Measurements from ENCODE around the gene PINLYP.

PINLYP gene

GRCh38 chr19:43575156-43575950, at the start of gene PINLYP, which contains the start of gene XRCC1:
PINLYP (plus strand) TSS chr19:43575801; CDS start chr19:43577192, 1,391 bp downstream.
XRCC1 (minus strand) TSS chr19:43575527; CDS start chr19:43575458, 69 bp downstream.
- peak; percentile 89 to 96 for DNase-seq (ENCODE audit: extremely low read depth in 1 of 2, low read depth in 1 of 2)

DNA sequence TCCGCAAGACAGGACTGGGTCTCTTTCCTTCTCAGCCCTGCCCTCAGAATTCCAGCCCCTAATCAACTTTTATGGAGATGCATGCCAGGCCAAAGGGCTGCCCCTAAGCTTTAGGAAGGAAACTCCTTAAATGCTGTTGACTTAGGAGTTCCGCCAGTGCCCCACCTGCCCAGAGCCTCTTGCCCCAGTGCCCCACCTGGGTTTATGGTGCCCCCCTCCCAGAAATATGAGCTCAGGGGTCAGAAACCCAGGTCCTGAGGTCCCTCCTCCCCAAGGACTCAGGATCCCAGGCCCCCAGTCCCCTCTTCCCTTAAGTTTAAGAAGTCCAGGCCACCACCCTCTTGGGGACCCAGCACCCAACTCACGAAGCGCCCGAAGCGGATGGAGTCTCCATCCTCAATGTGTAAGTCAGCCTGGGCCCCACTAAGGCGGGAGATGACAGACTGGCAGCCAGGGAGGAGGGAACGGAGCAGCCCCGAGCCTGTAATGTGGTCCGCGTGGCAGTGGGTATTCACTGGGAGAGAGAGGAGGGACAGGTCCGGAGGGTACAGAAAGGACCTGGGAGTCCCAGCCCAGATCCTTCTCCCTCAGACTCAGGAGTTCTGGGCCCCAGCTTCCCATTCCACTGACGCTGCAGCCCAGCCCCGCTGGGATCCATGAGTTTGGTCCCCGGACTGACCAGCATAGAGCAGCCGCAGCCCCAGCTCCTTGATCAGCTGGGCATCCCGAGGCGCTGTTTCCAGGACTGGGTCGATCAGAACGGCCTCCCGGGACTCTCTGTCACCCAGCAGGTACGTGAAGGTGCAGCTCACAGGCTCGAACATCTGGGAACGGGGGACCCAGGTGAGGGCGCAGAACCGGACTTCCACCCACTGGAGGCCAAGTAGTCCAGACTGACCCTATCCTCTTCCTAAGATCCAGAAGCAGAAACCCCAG, 49.5 kb upstream of the PINLYP start:
- DNase-seq (ENCODE audit: extremely low read depth in 1 of 2, low read depth in 1 of 2): no peak

GRCh38 chr19:43526884-43527859, 48.4 kb upstream of the PINLYP start, which contains the start of gene ETHE1:
ETHE1 (minus strand) TSS chr19:43527201; CDS start chr19:43527177, 24 bp downstream.
- peak; percentile 65 to 78 for DNase-seq (ENCODE audit: extremely low read depth in 1 of 2, low read depth in 1 of 2)

- DNase-seq (ENCODE audit: extremely low read depth in 1 of 2, low read depth in 1 of 2): no peak
Measured at GRCh38 chr19:43527860-43528622, 47.6 kb upstream of the PINLYP start.

DNA sequence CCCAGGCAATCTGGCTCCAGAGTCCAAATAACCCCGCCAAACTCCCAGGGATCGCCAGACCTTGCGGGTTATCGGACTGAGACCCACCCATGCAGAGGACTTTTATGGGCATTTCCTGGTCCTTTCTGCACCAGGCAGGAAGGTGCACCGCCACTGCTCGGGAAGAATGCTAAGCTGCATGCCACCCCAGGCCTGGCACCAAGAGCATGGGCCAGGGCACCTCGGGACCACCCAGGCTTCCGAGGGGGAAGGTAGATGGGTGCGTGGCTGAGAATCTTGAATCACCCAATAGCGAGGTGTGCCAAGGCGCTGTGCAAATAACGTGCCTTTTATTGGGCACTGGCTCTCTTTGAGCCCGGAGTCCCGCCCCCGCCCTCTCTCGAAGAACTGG, 43.0 kb upstream of the PINLYP start:
- peak in 1 of 2 donors; percentile 59 for DNase-seq (ENCODE audit: extremely low read depth in 1 of 2, low read depth in 1 of 2)

DNA sequence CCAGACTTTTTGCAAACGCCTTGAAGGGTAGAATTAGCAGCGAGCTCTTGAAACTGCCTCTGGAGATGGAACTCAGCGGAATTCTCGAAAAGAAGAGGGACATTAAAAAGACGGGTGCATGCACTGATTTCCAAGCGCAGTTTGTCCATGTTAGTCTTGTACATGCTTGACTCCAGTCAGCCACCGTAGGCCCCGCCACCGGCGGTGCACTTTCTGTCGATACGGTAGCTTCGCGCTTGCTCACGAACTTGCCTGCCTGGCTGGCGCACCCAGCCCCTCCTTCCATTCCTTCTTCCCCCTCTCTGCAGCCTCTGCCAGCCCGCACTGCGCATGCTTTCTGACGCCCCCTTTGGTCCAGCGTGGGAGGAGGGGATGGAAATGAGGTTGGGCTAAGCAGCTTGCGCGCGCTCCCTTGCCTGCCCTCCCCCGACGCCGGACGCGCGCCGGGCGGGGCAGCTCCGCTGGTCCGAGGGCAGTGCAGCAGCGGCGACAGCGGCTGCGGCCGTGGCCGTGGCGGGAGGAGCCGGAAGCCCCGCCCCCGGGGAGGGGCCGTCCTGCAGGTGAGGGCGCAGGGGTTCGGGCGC, 42.5 kb upstream of the PINLYP start, which contains the start of gene ZNF575:
ZNF575 (plus strand) TSS at position 227 of the 584 bp plus-strand sequence. CDS start 1,235 bp downstream, outside the sequence.
- DNase-seq (ENCODE audit: extremely low read depth in 1 of 2, low read depth in 1 of 2): peak; percentile 81 to 91

DNA sequence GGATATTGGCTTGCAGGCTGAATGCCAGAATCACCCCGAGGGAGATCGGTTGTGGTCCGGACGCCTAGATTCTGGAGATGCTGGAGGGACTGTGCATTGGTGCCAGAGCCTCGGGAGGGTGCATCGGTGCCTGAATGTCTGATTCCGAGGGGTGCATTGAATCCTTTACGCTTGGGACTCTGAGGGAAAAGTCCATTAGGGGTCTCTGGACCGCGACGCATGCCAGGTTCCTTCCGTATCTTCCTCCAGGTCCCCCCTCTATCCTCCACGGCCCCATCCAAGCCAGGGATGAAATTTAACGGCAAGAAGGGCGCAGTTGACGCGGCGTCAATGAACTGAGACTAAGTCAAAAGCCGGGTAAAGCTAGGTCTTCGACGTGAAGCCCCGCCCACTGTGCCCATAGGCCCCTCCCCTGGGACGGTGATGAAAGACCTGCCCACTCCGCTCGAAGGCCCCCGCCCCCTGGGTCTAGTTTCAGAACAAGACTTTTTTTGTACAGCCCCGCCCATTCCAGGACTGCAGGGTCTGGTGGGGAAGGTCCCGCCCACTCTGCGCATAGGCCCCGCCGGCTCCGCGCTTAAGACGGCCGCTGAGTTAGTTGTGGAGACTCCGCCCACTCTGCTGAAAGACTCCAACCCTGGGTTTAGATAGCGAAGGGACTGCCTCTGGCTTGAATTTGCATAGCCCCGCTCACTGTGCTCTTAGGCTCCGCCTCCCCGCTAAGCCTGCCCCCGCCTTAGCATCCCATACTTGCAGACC, 41.9 kb upstream of the PINLYP start:
- DNase-seq (ENCODE audit: extremely low read depth in 1 of 2, low read depth in 1 of 2): peak; percentile 85 to 99

DNA sequence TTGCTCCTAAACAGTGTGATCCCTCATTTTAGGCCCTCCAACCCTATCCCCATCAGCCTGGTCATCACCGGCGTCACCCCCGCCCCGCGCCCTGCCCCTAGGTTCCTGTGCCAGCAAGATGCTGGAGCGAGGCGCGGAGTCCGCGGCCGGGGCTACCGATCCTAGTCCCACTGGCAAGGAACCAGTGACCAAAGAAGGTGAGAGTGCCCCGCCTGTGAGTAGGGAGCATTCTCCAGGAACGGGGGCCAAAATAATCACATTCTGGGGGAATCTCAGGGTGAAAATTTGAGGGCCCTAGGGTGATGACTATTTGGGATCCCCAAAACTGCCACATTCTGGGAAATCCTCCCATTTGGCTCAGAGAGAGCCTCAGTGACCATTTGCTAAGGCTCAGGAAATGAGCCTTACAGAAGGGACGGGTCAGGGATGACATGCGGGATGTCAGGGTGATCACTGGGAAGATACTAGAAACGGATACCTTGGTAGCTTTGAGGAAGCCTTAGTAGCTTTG, 41.2 kb upstream of the PINLYP start:
- no peak for DNase-seq (ENCODE audit: extremely low read depth in 1 of 2, low read depth in 1 of 2)

DNA sequence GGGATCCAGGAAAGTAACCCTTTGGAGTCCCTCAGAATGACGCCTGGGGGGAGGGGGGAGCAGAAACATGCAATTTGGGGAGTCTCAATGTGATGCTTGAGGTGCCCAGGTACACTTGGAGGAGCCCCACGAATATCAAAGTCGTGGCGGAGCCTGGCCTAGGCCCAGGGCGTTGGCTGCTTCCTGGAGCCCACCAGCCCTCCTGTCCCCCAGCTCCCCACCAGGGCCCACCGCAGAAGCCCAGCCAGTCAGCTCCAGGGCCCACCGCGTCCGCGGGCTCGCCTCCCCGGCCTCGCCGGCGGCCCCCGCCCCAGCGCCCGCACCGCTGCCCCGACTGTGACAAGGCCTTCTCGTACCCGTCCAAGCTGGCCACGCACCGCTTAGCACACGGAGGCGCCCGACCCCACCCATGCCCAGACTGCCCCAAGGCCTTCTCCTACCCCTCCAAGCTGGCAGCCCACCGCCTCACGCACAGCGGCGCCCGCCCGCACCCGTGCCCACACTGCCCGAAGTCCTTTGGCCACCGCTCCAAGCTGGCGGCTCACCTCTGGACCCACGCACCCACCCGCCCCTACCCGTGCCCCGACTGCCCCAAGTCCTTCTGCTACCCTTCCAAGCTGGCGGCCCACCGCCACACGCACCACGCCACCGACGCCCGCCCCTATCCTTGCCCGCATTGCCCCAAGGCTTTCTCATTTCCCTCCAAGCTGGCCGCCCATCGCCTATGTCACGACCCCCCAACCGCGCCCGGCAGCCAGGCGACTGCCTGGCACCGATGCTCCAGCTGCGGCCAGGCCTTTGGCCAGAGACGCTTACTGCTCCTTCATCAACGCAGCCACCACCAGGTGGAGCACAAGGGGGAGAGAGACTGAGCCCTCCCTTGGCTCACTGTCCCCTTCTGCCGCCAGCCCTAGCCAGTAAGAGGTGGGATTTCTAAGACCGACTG, 40.5 kb upstream of the PINLYP start:
- DNase-seq (ENCODE audit: extremely low read depth in 1 of 2, low read depth in 1 of 2): no peak

DNA sequence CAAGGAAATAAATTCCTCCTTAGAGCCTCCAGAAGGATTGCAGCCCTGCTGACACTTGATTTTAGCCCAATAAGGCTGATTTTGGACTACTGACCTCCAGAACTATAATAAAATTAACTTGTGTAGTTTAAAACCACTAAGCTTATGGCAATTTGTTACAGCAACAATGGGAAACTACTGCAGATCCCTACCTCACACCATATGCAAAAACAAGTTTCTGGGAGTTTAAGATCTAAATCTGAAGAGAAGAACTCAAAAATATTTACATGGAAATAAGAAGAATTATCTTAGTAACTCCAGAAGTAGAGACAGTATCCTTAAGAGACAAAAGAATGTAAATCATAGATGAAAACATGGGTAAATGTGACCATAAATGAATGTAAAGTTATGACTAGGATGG, 36.7 kb upstream of the PINLYP start:
- no peak for DNase-seq (ENCODE audit: extremely low read depth in 1 of 2, low read depth in 1 of 2)

GRCh38 chr19:43540381-43540780, 35.2 kb upstream of the PINLYP start:
- DNase-seq (ENCODE audit: extremely low read depth in 1 of 2, low read depth in 1 of 2): no peak

DNA sequence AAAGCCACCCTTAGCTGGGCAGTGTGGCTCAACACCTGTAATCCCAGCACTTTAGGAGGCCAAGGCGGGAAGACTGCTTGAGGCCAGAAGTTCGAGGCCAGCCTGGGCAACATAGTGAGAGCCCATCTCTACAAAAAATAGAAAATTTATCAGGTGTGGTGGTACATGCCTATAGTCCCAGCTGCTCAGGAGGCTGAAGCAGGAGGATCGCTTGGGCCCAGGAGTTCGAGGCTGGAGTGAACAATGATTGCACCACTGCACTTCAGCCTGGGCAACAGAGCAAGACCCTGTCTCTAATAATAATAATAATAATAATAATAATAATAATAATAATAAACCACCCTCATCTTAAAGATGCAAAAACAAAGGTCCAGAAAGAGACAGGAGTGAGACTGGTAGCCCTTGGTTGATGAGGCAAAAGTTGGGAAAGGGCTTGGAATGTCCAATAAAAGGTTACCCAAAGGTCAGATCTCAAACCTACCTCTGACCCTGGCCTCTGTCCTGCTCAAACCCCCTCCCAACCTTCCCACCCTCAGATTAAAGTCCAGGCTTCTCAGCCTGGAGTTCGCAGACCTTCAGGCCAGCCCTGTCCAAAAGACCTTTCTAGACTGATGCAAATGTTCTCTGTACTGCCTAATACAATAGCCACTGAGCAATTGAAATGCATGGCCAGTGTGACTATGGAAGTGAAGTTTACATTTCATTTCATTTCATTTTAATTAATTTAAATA, 33.5 kb upstream of the PINLYP start:
- no peak for DNase-seq (ENCODE audit: extremely low read depth in 1 of 2, low read depth in 1 of 2)

DNA sequence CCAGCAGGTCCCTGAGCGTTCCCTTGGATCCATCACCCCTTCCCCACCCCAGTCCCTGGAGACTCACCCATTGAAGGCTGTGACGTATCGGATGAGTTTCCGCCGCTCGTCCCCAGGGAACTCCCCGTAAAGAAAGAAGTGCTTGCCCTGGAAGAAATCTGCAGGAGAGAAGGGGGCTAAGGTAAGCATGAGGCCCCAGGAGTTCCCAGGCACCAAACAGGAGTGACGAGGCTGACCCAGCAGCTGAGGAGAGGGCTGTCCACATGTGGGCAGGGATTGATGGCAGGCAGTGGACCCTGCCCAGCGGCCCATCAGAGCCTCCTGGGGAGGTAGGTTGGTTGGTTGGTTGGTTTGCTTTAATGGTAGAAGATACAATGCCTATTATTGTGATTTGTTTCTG, 31.5 kb upstream of the PINLYP start:
- no peak for DNase-seq (ENCODE audit: extremely low read depth in 1 of 2, low read depth in 1 of 2)

GRCh38 chr19:43545276-43545675, 30.3 kb upstream of the PINLYP start:
- DNase-seq (ENCODE audit: extremely low read depth in 1 of 2, low read depth in 1 of 2): no peak

GRCh38 chr19:43545981-43546380, 29.6 kb upstream of the PINLYP start:
- no peak for DNase-seq (ENCODE audit: extremely low read depth in 1 of 2, low read depth in 1 of 2)

GRCh38 chr19:43546581-43546980, 29.0 kb upstream of the PINLYP start:
- no peak for DNase-seq (ENCODE audit: extremely low read depth in 1 of 2, low read depth in 1 of 2)

Measured in stimulated activated CD8-positive, alpha-beta memory T cell treated with anti-CD3 and anti-CD28 coated beads, Interleukin-7, amount 100 ng/mL, for 48 hours (primary cell).